ENCODE data around the gene MRFAP1L1. TPM values are rescaled to one million over a fixed set of nuclear protein-coding genes. Genes with fewer than 3 reads are reported as not detected.

MRFAP1L1 gene
- total and polyA plus RNA-seq, 10 donors, result 45.6 to 96.9 (median 62.4) TPM

DNA sequence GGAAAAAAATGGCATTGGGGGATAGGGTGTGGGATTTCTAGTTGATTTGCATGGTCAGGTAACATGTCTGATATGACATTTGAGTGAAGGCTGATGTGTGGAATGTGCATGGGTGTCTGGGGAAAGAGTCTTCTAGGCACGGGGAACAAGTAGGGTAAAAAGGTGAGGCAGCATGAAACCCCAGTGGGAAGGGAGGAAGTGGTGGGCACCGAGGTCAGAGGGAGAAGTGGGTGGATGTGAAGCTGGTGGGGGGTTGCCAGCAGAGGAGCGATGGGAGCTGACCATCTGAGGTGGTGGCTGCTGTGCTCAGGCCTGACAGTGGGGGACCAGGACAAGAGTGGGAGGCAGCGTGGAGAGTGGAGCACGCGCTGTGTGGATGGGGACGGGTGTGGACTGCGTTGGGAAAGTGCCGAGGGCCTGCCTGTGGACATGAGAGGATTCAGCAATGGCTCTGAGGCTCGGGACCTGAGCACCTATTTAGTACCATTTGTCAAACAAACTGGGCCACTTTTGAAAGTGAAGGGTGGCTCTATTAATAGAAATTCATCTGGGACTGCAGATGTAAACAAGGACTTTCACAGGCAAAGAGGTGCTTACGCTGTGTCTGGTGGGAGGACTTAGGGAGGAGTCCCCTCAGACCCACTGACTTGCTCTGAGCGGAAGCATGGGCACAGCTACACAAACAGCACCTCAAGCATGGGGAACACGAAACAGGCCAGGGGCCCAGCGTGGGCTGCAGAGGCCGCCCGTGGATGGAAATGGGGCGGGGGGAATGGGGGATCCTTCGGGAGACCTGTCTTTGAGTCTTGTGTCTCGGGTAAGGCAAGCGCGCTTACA, 32.7 kb downstream of the MRFAP1L1 start:
- H3K4me1 ChIP-seq, result peaks cover 28 to 50% (median 37%) of the 10 kb centered on the region in 6 donors
- H3K27ac ChIP-seq, result no peak overlapping the region
- H3K4me3 ChIP-seq, result peak overlapping the region in 1 of 8 donors; percentile 85
- H3K36me3 ChIP-seq, result peaks cover 0 to 41% (median 0%) of the 10 kb centered on the region in 6 donors
- TF ChIP-seq POLR2AphosphoS5 (IDR thresholded peaks at IDR 0.05) (peak in 2 of 3 donors; percentile 27 to 49), CTCF (IDR thresholded peaks at IDR 0.05 in 8 of 11, conservative IDR thresholded peaks at IDR 0.05 in 3 of 11) (no peak)
- DNase-seq, result peak; percentile 70
- peaks cover 0 to 14% (median 6%) of the 10 kb centered on the region in 8 donors for H3K9me3 ChIP-seq
- no peaks in the 10 kb centered on the region for H3K27me3 ChIP-seq (replicated peaks in 1 of 7)
- 63 to 85% (median 76%) methylated on average over 21 of the region's 21 CpGs for WGBS, 5 donors
- intact Hi-C loops (cut with DNase I; ENCODE audit: low total_unique reads), result no loop called here

DNA sequence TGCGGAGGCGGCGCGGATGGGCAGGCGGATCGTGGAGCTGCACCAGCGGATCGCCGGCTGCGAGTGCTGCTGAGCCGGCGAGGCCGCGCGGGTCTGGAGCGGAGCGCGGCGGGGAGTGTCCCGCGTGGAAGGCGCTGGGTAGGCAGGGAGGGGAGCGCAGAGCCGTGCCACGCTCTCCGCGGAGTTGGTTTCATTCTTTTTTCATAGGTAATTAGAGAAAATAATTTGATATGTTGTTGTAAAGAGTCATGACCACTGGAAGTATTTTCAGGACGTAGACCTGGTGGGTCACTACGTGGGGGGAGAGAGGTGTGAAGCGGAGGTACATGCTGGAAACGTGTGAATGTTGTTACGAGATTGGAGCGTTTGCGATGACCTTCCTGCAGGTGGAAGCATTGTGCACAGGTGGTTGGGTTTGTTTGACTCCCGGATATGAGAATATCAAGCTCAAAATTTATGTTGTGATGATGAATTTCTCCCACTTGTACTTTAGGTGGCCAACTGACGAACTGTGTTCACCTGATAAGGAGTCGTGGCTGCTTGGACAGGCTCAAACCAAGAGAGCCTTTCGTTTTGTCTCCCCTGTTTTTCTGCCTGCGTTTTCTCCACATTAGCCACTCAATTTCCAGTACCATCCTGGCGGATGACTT, 35.0 kb downstream of the MRFAP1L1 start:
- peak overlapping the region; percentile 72 to 88 (median 86) for H3K4me3 ChIP-seq
- 4 to 8% (median 5%) methylated on average over 28 to 40 of the region's 40 CpGs for WGBS, 5 donors
- peaks cover 0 to 4% (median 0%) of the 10 kb centered on the region in 8 donors for H3K9me3 ChIP-seq
- H3K36me3 ChIP-seq, result peaks cover 0 to 36% (median 0%) of the 10 kb centered on the region in 6 donors
- TF ChIP-seq POLR2A (IDR thresholded peaks at IDR 0.05) (no peak), POLR2AphosphoS5 (IDR thresholded peaks at IDR 0.05) (peak in 1 of 3 donors; percentile 51), CTCF (IDR thresholded peaks at IDR 0.05 in 8 of 11, conservative IDR thresholded peaks at IDR 0.05 in 3 of 11) (peak; percentile 12 to 63 (median 54))
- no peaks in the 10 kb centered on the region for H3K27me3 ChIP-seq (replicated peaks in 1 of 7)
- H3K27ac ChIP-seq, result peak overlapping the region; percentile 82 to 92 (median 88)
- intact Hi-C loops (cut with DNase I; ENCODE audit: low total_unique reads), result no loop called here
- no peak for DNase-seq
- H3K4me1 ChIP-seq, result peaks cover 28 to 50% (median 37%) of the 10 kb centered on the region in 6 donors

DNA sequence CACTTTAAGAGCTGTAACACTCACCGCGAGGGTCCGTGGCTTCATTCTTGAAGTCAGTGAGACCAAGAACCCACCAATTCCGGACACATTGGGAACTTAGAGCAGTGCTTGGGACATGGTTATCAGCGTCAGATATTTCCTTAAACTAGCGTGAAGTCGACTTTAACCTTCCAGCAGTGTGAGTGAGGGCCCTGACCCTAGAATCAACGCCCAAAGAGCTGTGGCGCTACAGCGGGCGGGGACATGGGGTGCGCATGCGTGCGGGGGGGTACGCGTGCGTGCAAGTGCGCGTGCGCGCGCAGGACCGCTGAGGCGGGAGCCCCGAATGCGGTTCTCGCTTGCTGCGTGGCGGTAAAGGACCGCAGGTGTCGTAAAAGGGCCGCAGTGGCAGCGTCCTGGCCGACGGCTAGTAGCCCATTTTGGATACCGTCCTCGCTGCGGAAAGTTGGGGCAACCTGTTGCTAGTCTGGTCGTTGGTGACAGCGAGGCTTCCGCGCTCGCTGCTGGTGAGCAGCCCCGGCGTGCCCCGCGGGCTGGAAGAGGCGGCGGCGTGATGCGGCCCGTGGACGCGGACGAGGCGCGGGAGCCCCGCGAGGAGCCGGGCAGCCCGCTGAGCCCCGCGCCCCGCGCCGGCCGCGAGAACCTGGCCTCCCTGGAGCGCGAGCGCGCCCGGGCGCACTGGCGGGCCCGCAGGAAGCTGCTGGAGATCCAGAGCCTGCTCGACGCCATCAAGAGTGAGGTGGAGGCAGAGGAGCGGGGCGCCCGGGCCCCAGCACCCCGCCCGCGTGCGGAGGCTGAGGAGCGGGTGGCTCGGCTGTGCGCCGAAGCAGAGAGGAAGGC, 35.8 kb downstream of the MRFAP1L1 start:
- Histone ChIP-seq H3K9me3 (no peaks in the 10 kb centered on the region), H3K36me3 (peaks cover 0 to 44% (median 0%) of the 10 kb centered on the region in 6 donors), H3K4me1 (peaks cover 28 to 50% (median 37%) of the 10 kb centered on the region in 6 donors), H3K27me3 (replicated peaks in 1 of 7) (no peaks in the 10 kb centered on the region), H3K27ac (peak overlapping the region; percentile 82 to 92 (median 88)), H3K4me3 (peak overlapping the region; percentile 72 to 88 (median 86))
- TF ChIP-seq CTCF (IDR thresholded peaks at IDR 0.05 in 8 of 11, conservative IDR thresholded peaks at IDR 0.05 in 3 of 11) (peak in 1 of 11 experiments; percentile 19), POLR2A (IDR thresholded peaks at IDR 0.05) (peak in 1 of 3 donors; percentile 47), POLR2AphosphoS5 (IDR thresholded peaks at IDR 0.05) (peak; percentile 90 to 94 (median 93))
- intact Hi-C loops (cut with DNase I; ENCODE audit: low total_unique reads), result no loop called here
- DNase-seq, result peak; percentile 99
- 0 to 7% (median 1%) methylated on average over 17 to 89 of the region's 89 CpGs for WGBS, 5 donors

Data from spleen (tissue), 11 donors.